Colonic mucosa (tissue), 4 donors: Measurements from ENCODE around the gene TP53INP2. TPM values are rescaled to one million over a fixed set of nuclear protein-coding genes. Genes with fewer than 3 reads are reported as not detected.

Source experiments
- DNase-seq: peaks from one replicate; pipeline ENCODE4 v3.0.0-alpha.2; 2020
- H3K27ac ChIP-seq: fragments of 200-600 bp; one replicate; pipeline ENCODE4 v1.8.0; 2021
- H3K27me3 ChIP-seq: fragments of 200-600 bp; one replicate; pipeline ENCODE4 v1.8.0; 2021
- H3K36me3 ChIP-seq: fragments of 200-600 bp; one replicate; pipeline ENCODE4 v1.8.0; 2021
- H3K4me1 ChIP-seq: fragments of 200-600 bp; one replicate; pipeline ENCODE4 v1.8.0; 2021; ENCODE audit warnings: mild to moderate bottlenecking
- H3K4me3 ChIP-seq: fragments of 200-600 bp; one replicate; pipeline ENCODE4 v1.8.0; 2021
- H3K9ac ChIP-seq, 2 donors: one replicate each; pipeline ENCODE4 v1.7.0; 2013; ENCODE audit warnings: control low read depth in 2 of 2, low read depth in 2 of 2, low read length in 2 of 2
- H3K9me3 ChIP-seq: fragments of 200-600 bp; one replicate; pipeline ENCODE4 v1.8.0; 2021
- CTCF ChIP-seq: fragments of 200-600 bp; IDR thresholded peaks from one replicate; pipeline ENCODE4 v1.8.0; 2022; ENCODE audit warnings: antibody characterized with exemption, mild to moderate bottlenecking
- intact Hi-C: fragments of 100-400 bp; cut with DNase I; formaldehyde crosslinking; loops from one replicate; pipeline ENCODE4 v1.14.1; 2022
- total RNA-seq, 2 donors: library from RNA; stranded (reverse); fragmentation: NEBNext Ultra II Directional in 1 of 2; extraction: Animal tissue kit (Norgen Biotek cat#: 25700) in 1 of 2; gene quantifications; one replicate each; pipeline ENCODE4 v1.2.1, GENCODE V29; 2021
- donor health status: healthy.
- donor health status: DM: no; HTN: no; CAD: no.
- donor health status: DM: no; HTN: no; CAD: no.

The TP53INP2 gene
- total RNA-seq, 2 donors from 2014 or later = 38.1 to 60.9 TPM

- TF ChIP-seq CTCF = no peak
- no peaks in the 10 kb centered on the region for H3K9me3 ChIP-seq
- no peak for DNase-seq
- peaks cover 9% of the 10 kb centered on the region for H3K36me3 ChIP-seq
- no peaks in the 10 kb centered on the region for H3K4me1 ChIP-seq
- intact Hi-C loops = no loop called here
- no peak overlapping the region for H3K27ac ChIP-seq
- H3K27me3 ChIP-seq = no peaks in the 10 kb centered on the region
- H3K9ac ChIP-seq = no peak overlapping the region
- H3K4me3 ChIP-seq = no peak overlapping the region
Measured at GRCh38 chr20:34751453-34751852, 47.3 kb downstream of the TP53INP2 start.

GRCh38 chr20:34753706-34754461, 49.7 kb downstream of the TP53INP2 start:
- peaks cover 14% of the 10 kb centered on the region for H3K36me3 ChIP-seq

GRCh38 chr20:34754611-34755010, 50.5 kb downstream of the TP53INP2 start:
- intact Hi-C loops = no loop called here
- Histone ChIP-seq H3K9ac (no peak overlapping the region), H3K9me3 (no peaks in the 10 kb centered on the region), H3K27me3 (no peaks in the 10 kb centered on the region), H3K4me3 (no peak overlapping the region), H3K4me1 (no peaks in the 10 kb centered on the region), H3K36me3 (peaks cover 11% of the 10 kb centered on the region), H3K27ac (no peak overlapping the region)
- no peak for TF ChIP-seq CTCF
- no peak for DNase-seq

More at GRCh38 chr20:34753706-34754461, 49.7 kb downstream of the TP53INP2 start:
- no peak for DNase-seq
- Histone ChIP-seq H3K27me3 (no peaks in the 10 kb centered on the region), H3K27ac (no peak overlapping the region), H3K4me1 (no peaks in the 10 kb centered on the region), H3K9me3 (no peaks in the 10 kb centered on the region), H3K4me3 (no peak overlapping the region), H3K9ac (no peak overlapping the region)
- intact Hi-C loops = no loop called here
- TF ChIP-seq CTCF = no peak

GRCh38 chr20:34755367-34755766, 51.2 kb downstream of the TP53INP2 start:
- no peaks in the 10 kb centered on the region for H3K27me3 ChIP-seq
- TF ChIP-seq CTCF = no peak
- intact Hi-C loops = no loop called here
- H3K27ac ChIP-seq = no peak overlapping the region
- H3K9me3 ChIP-seq = no peaks in the 10 kb centered on the region
- no peaks in the 10 kb centered on the region for H3K4me1 ChIP-seq
- H3K9ac ChIP-seq = no peak overlapping the region
- peaks cover 5% of the 10 kb centered on the region for H3K36me3 ChIP-seq
- DNase-seq = no peak
- H3K4me3 ChIP-seq = no peak overlapping the region

- Histone ChIP-seq H3K4me1 (no peaks in the 10 kb centered on the region), H3K4me3 (no peak overlapping the region), H3K36me3 (peaks cover 11% of the 10 kb centered on the region), H3K9me3 (no peaks in the 10 kb centered on the region), H3K9ac (no peak overlapping the region), H3K27me3 (no peaks in the 10 kb centered on the region), H3K27ac (no peak overlapping the region)
- intact Hi-C loops = loop anchor here (10.0 kb wide), 1 partner anchor 47 kb away; no protein-coding TSS in a partner anchor
- no peak for DNase-seq
- no peak for TF ChIP-seq CTCF
Measured at GRCh38 chr20:34762031-34762555, 57.9 kb downstream of the TP53INP2 start.

Other genes starting within 250 kb of the TP53INP2 start
- gene DYNLRB1, start 187.9 kb upstream of the TP53INP2 start, total RNA-seq = 100 to 1,000 TPM; 106 to 107 TPM
- gene MAP1LC3A, start 145.6 kb upstream of the TP53INP2 start, total RNA-seq = 10 to 100 TPM; 44.8 to 46.2 TPM
- 10 to 100 TPM; 22.3 to 32.6 TPM for gene PIGU, start 27.3 kb upstream of the TP53INP2 start, total RNA-seq
- gene NCOA6, start 121.3 kb downstream of the TP53INP2 start, total RNA-seq = 10 to 100 TPM; 28.9 to 40.2 TPM
- 10 to 100 TPM; 10.1 to 17.8 TPM for gene GGT7, start 168.5 kb downstream of the TP53INP2 start, total RNA-seq
- 100 to 1,000 TPM; 258 to 394 TPM for gene ACSS2, start 172.3 kb downstream of the TP53INP2 start, total RNA-seq